Heart left ventricle (tissue), 13 donors: ENCODE results near the gene PCLAF.

Experiments
- CTCF ChIP-seq, 12 donors: fragments of 200-600 bp; sonication (generic) in 4 of 12; IDR thresholded peaks; one replicate each; pipeline versions ENCODE4 v1.5.0 to v1.8.0; 2018 to 2022; ENCODE audit warnings: antibody characterized with exemption in 12 of 12, mild to moderate bottlenecking in 5 of 12
- POLR2A ChIP-seq, 2 donors: fragments of 450-650 bp; IDR thresholded peaks; one replicate each; pipeline ENCODE4 v1.6.1; 2017; ENCODE audit warnings: antibody characterized with exemption in 2 of 2, mild to moderate bottlenecking in 2 of 2, moderate library complexity in 2 of 2
- donor health status: ischemic (EF 13 %, LVEDD 7.1; RV severe dilation, severe dysfunction).
- donor health status: DM: no; HTN: yes; CAD: no.
- donor health status: DM: no; HTN: no; CAD: no.
- donor health status: ischemic (EF 25% LVEDD 6.9; RV normal size, moderate dysfunction).
- donor health status: ischemic (EF 25% LVEDD 5.7; RV mildly dilated, moderate dysfunction).
- donor health status: ischemic (EF 35%, LVEDD 5.7; RV mildly dilated, moderate dysfunction).
- donor health status: nonischemic (EF 11% LVEDD 7.7; RV severe dilation, severe dysfunction).
- donor health status: DM: yes; HTN: yes; CAD: no.
- donor health status: PGD.
- donor health status: ischemic (EF 29% LVEDD 5.4; RV normal size, mild dysfunction).
- donor health status: nonischemic (EF 23%, LVEDD 6.1; RV moderate dilation, normal function).

- TF ChIP-seq CTCF (IDR thresholded peaks at IDR 0.05): no peak
- TF ChIP-seq POLR2A (IDR thresholded peaks at IDR 0.05): no peak
Measured at GRCh38 chr15:64361259-64361658, 20.0 kb downstream of the PCLAF start.
